ENCODE results near the gene RAB1A.

The RAB1A gene

DNA sequence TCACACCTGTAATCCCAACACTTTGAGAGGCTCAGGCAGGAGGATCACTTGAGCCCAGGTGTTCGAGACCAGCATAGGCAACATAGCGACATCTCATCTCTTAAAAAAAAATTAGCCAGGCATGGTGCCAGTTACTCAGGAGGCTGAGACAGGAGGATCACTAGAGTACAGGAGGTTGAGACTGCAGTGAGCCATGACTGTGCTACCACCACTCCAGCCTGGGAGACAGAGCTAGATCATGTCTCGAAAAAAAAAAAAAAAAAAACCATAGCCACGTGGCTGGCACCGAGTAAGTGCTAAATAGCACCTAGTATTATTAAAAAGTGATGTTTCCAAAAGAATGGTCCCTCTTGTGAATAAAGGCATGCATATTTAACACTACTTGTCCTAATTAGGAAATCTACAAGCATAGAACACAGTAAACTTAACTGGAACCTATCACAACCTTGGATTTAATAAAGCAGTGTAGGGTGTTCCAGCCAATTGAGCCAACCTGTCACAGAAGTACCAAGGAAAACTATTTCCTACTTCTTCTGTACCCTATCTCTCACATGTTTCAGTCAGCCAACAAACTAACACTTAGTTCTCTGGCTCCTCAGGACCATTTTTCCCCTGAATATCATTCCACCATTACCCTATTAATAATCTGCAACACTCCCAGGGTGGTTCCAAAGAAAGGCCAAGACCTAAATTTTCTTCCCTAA is 8.8 kb downstream of the RAB1A start:
- no peak overlapping the region for H3K4me3 ChIP-seq (ENCODE audit: low read length)
- TF ChIP-seq, protein P1, sequence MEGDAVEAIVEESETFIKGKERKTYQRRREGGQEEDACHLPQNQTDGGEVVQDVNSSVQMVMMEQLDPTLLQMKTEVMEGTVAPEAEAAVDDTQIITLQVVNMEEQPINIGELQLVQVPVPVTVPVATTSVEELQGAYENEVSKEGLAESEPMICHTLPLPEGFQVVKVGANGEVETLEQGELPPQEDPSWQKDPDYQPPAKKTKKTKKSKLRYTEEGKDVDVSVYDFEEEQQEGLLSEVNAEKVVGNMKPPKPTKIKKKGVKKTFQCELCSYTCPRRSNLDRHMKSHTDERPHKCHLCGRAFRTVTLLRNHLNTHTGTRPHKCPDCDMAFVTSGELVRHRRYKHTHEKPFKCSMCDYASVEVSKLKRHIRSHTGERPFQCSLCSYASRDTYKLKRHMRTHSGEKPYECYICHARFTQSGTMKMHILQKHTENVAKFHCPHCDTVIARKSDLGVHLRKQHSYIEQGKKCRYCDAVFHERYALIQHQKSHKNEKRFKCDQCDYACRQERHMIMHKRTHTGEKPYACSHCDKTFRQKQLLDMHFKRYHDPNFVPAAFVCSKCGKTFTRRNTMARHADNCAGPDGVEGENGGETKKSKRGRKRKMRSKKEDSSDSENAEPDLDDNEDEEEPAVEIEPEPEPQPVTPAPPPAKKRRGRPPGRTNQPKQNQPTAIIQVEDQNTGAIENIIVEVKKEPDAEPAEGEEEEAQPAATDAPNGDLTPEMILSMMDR (IDR thresholded peaks at IDR 0.05; ENCODE audit: insufficient read depth, low read depth, low read length, missing control alignments): no peak
- DNase-seq (ENCODE audit: low read depth): no peak

DNA sequence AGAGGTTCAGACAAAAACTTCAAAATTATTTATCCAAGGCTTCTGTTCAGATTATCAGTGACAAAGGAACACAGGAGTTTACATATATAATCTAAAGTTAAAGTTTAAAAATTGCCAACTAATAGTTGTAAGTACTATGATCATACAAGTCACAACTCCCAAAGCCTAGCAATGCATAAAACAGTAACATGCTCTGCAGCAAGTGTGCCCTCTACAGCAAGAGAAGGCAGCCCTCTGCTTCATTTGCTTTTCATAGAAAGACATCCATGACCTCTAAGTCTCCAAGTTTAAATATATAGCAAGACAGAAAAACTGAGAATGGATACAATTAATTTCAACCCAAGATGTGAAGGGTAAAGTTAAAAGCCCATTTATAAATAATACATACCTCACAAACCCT is 13.3 kb downstream of the RAB1A start:
- no peak for DNase-seq (ENCODE audit: low read depth)
- no peak overlapping the region for H3K4me3 ChIP-seq (ENCODE audit: low read length)
- TF ChIP-seq, protein P1 (IDR thresholded peaks at IDR 0.05; ENCODE audit: insufficient read depth, low read depth, low read length, missing control alignments): no peak

DNA sequence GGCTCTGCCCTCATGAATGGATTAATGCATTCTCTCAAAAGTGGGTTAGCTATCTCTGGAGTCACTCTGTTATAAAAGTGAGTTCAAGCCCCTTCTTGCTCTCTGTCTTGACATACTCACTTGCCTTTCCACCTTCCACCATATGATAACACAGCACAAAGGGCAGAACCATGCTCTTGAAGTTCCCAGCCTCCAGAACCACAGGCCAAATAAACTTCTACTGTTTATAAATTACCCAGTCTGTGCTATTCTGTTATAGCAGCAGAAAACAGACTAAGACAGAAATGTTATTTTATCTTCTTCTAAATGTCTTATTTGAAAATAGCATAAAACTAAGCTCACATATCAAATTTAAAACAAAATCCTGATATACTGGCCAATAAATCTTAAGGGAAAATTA is 15.0 kb downstream of the RAB1A start:
- H3K4me3 ChIP-seq (ENCODE audit: low read length): no peak overlapping the region
- TF ChIP-seq, protein P1 (IDR thresholded peaks at IDR 0.05; ENCODE audit: insufficient read depth, low read depth, low read length, missing control alignments): no peak
- no peak for DNase-seq (ENCODE audit: low read depth)

DNA sequence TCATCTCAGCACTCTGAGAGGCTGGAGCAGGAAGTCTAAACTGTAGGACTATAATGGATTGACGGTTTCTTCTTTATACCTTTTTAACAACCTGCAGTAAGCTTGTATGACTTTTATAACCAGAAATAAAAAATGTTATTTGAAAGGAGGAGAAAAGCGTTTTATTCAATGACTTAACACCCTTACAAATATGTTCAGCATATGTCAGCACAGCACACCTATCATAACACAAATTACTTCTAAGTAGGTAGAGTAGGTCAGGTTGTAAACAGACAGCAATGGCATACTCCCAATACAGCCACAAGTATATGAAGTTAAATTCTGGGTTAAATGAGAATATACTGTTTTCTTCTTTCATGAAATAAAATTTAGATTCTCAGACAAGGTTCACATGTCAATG is 16.1 kb downstream of the RAB1A start:
- H3K4me3 ChIP-seq (ENCODE audit: low read length): no peak overlapping the region
- TF ChIP-seq, protein P1 (IDR thresholded peaks at IDR 0.05; ENCODE audit: insufficient read depth, low read depth, low read length, missing control alignments): no peak
- DNase-seq (ENCODE audit: low read depth): no peak

DNA sequence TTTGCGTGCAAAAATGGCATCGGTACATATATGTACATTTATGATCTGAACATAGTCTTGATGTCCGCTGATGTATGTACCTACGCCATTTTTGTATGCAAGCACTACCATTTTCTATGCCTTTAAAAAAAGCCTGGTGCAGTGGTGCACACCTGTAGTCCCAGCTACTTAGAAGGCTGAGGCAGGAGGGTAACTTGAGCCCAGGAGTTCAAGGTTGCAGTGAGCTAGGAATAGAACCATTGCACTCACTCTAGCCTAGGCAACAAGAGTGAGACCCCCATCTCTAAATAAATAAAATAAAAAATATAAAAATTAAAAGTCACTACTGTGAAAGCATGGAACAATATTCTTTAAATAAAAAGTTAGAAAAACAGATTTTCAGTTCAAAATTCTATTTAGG is 16.7 kb downstream of the RAB1A start:
- TF ChIP-seq, protein P1 (IDR thresholded peaks at IDR 0.05; ENCODE audit: insufficient read depth, low read depth, low read length, missing control alignments): no peak
- no peak for DNase-seq (ENCODE audit: low read depth)
- H3K4me3 ChIP-seq (ENCODE audit: low read length): no peak overlapping the region

DNA sequence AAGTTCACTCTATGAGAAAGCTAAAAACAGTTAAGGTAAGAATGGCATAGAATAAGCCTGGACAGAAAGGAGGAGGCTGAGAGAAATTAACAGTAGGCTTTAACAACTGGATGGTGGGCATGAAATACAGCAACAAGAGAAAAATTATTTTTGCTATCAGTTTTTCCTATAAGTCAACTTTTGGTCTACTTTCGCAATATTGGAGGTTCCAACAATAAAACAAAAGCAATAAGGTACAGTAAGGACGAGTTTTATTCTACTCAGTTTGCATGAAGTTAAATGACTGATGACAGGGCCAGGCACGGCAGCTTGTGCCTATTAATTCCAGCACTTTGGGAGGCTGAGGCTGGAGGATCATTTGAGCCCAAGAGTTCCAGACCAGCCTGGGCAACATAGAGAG is 17.3 kb downstream of the RAB1A start:
- TF ChIP-seq, protein P1 (IDR thresholded peaks at IDR 0.05; ENCODE audit: insufficient read depth, low read depth, low read length, missing control alignments): no peak

DNA sequence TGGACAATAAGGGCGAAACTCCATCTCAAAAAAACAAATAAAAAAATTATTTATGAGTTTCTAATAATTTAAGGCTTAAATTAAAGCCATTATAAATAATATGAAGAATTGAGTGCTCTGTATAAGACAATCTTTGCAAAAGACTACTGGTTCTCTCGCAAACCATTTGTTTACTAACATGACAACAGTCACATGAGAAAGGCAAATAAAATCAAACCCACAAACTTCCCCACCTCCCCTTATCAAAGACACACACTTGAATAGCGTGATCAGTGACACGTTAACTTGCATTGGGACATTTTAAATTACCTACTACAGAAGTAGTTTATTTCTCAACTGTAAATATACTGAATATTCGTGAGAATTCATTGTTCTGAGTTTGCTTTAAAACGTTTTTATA is 21.1 kb downstream of the RAB1A start:
- no peak overlapping the region for H3K4me3 ChIP-seq (ENCODE audit: low read length)
- no peak for DNase-seq (ENCODE audit: low read depth)
- TF ChIP-seq, protein P1 (IDR thresholded peaks at IDR 0.05; ENCODE audit: insufficient read depth, low read depth, low read length, missing control alignments): no peak

More for the DNA sequence above, 17.3 kb downstream of the RAB1A start:
- no peak for DNase-seq (ENCODE audit: low read depth)
- no peak overlapping the region for H3K4me3 ChIP-seq (ENCODE audit: low read length)

Measured in epithelial cell of esophagus (primary cell).